ENCODE measurements around the gene TNFAIP2.
A peak's percentile ranks its signal among the peaks of the same experiment; 100 is the strongest.

The TNFAIP2 gene

GRCh38 chr14:103128631-103129300 is 5.5 kb downstream of the TNFAIP2 start:
- TF ChIP-seq ZC3H10 (CRISPR knock-in tag; IDR thresholded peaks at IDR 0.05) = no peak
- no peak for TF ChIP-seq PATZ1 (CRISPR knock-in tag; IDR thresholded peaks at IDR 0.05; ENCODE audit: borderline replicate concordance)
- TF ChIP-seq ZNF8 (CRISPR knock-in tag; IDR thresholded peaks at IDR 0.05) = no peak
- no peak for TF ChIP-seq ISL1 (CRISPR knock-in tag; IDR thresholded peaks at IDR 0.05)
- no peak for TF ChIP-seq TSHZ2 (CRISPR knock-in tag; IDR thresholded peaks at IDR 0.05)
- TF ChIP-seq SNAI2 (CRISPR knock-in tag; IDR thresholded peaks at IDR 0.05) = no peak
- no peak for TF ChIP-seq CREB5 (CRISPR knock-in tag; IDR thresholded peaks at IDR 0.05; ENCODE audit: low read depth)
- TF ChIP-seq RARB (CRISPR knock-in tag; IDR thresholded peaks at IDR 0.05) = no peak
- no peak for TF ChIP-seq CSRNP3 (CRISPR knock-in tag; IDR thresholded peaks at IDR 0.05)
- no peak for TF ChIP-seq TCF4 (CRISPR knock-in tag; IDR thresholded peaks at IDR 0.05; ENCODE audit: borderline replicate concordance)
- TF ChIP-seq CSDC2 (CRISPR knock-in tag; IDR thresholded peaks at IDR 0.05) = no peak
- no peak for TF ChIP-seq ZFP3 (CRISPR knock-in tag; IDR thresholded peaks at IDR 0.05)
- TF ChIP-seq ESRRG (CRISPR knock-in tag; IDR thresholded peaks at IDR 0.05) = no peak
- TF ChIP-seq PPARA (CRISPR knock-in tag; IDR thresholded peaks at IDR 0.05; ENCODE audit: borderline replicate concordance) = no peak
- no peak for TF ChIP-seq BACH2 (CRISPR knock-in tag; IDR thresholded peaks at IDR 0.05; ENCODE audit: borderline replicate concordance)
- TF ChIP-seq GLIS3 (CRISPR knock-in tag; IDR thresholded peaks at IDR 0.05) = no peak
- no peak for TF ChIP-seq TOX (CRISPR knock-in tag; IDR thresholded peaks at IDR 0.05; ENCODE audit: borderline replicate concordance)
- TF ChIP-seq OSR1 (CRISPR knock-in tag; IDR thresholded peaks at IDR 0.05) = no peak
- TF ChIP-seq POU6F1 (CRISPR knock-in tag; IDR thresholded peaks at IDR 0.05; ENCODE audit: borderline replicate concordance, low read depth) = no peak
- TF ChIP-seq ZNF565 (CRISPR knock-in tag; conservative IDR thresholded peaks at IDR 0.05; ENCODE audit: low read depth) = no peak
- ATAC-seq = peak; percentile 11

GRCh38 chr14:103129301-103130016 is 6.2 kb downstream of the TNFAIP2 start:
- ATAC-seq = peak; percentile 1; the same call in 2 of the 3 replicates
- TF ChIP-seq BACH2 (CRISPR knock-in tag; IDR thresholded peaks at IDR 0.05; ENCODE audit: borderline replicate concordance) (no peak), ARNTL (CRISPR knock-in tag; IDR thresholded peaks at IDR 0.05; ENCODE audit: borderline replicate concordance, low read depth) (no peak), PATZ1 (CRISPR knock-in tag; IDR thresholded peaks at IDR 0.05; ENCODE audit: borderline replicate concordance) (no peak), TSHZ2 (CRISPR knock-in tag; IDR thresholded peaks at IDR 0.05) (no peak), ZNF70 (CRISPR knock-in tag; IDR thresholded peaks at IDR 0.05) (no peak), CREB5 (CRISPR knock-in tag; IDR thresholded peaks at IDR 0.05; ENCODE audit: low read depth) (no peak), CSDC2 (CRISPR knock-in tag; IDR thresholded peaks at IDR 0.05) (no peak), ZC3H10 (CRISPR knock-in tag; IDR thresholded peaks at IDR 0.05) (no peak), RARB (CRISPR knock-in tag; IDR thresholded peaks at IDR 0.05) (no peak), TCF4 (CRISPR knock-in tag; IDR thresholded peaks at IDR 0.05; ENCODE audit: borderline replicate concordance) (no peak)

Measured in SK-N-SH treated with all-trans-retinoic acid at 6 μM for 48 hours (cell line).